Inflammatory macrophage (primary cell): ENCODE data around the gene KIAA2012.
A peak's percentile ranks its signal among the peaks of the same experiment; 100 is the strongest.

ENCODE experiments used
- DNase-seq, 2 donors: peaks; one replicate each; pipeline ENCODE4 v3.0.0-alpha.2; 2020 to 2022

KIAA2012 gene

GRCh38 chr2:202088777-202089176, 15.7 kb downstream of the KIAA2012 start:
- DNase-seq = no peak

GRCh38 chr2:202090530-202090929, 17.5 kb downstream of the KIAA2012 start:
- DNase-seq = no peak

GRCh38 chr2:202091476-202091875, 18.4 kb downstream of the KIAA2012 start:
- peak; percentile 68 to 80 for DNase-seq

DNA sequence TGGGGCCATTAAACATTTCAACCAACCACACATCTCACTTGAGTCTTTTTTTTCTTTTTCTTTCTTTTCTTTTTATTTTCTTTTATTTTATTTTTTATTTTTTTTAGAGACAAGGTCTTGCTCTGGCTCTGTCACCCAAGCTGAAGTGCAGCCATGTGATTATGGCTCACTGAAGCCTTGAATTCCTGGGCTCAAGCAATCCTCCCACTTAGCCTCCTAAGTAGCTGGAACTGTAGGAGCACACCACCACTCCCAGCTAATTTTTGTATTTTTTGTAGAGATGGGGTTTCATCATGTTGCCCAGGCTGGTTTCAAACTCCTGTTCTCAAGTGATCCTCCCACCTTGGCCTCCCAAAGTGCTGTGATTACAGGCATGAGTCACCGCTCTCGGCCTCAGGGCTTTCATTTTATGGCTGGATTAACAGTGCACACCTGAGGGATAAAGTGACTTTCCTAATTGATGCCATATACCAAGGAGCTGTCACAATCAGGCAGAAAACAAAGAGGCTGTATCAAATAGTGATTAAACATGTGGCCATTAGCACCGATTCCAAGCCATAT, 21.5 kb downstream of the KIAA2012 start:
- DNase-seq = peak; percentile 24 to 61

GRCh38 chr2:202095235-202095634, 22.2 kb downstream of the KIAA2012 start:
- no peak for DNase-seq

DNA sequence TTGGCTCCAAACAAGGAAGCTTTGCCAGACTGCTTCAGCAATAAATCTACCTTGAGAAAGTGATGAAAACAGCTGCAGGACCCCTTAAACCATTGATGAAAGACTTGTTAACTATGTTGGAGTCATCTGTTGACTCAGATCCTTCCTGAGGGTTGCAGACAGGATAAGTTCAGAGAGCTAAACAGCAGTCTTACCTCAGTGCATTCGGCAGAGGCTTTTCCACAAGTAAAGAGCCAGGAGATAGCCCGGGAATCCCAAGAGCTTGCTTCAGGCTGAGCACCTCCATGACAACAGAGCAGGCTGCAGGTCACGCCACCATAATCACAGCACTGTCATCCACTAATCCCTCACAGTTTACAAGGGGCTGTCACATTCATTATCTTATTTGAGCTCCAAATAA, 23.7 kb downstream of the KIAA2012 start:
- no peak for DNase-seq

GRCh38 chr2:202098291-202098690, 25.2 kb downstream of the KIAA2012 start:
- peak; percentile 62 to 82 for DNase-seq

GRCh38 chr2:202099515-202099914, 26.5 kb downstream of the KIAA2012 start:
- no peak for DNase-seq

GRCh38 chr2:202100176-202100575, 27.1 kb downstream of the KIAA2012 start:
- DNase-seq = no peak

DNA sequence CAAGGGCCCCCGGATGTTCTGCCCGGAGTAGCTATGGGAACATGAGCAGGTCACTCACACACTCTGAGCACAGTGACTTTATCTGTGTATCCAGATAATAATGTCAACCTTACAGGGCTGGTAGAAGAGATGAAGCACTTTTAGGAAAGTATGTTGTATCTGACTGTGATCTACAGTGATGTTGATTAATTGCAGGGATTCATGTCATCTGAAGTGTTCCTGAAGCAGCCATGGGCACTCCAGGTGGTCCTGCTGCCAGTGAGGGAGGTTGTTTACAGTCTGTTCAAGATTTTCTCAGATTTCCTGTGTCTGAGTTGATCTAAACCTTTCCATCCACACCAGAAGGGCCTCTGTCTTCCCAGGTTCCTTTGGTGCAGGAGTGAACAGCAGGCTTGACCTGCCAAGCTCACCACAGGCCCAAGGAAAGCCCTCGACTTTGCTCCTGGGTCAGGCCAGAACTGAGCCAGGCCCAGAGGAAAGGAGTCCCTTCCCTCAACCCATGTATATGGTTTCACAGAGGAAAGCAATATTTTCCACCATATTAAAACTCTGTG, 28.0 kb downstream of the KIAA2012 start:
- no peak for DNase-seq

- no peak for DNase-seq
These were observed 29.5 kb downstream of the KIAA2012 start for GRCh38 chr2:202102425-202103000.

DNA sequence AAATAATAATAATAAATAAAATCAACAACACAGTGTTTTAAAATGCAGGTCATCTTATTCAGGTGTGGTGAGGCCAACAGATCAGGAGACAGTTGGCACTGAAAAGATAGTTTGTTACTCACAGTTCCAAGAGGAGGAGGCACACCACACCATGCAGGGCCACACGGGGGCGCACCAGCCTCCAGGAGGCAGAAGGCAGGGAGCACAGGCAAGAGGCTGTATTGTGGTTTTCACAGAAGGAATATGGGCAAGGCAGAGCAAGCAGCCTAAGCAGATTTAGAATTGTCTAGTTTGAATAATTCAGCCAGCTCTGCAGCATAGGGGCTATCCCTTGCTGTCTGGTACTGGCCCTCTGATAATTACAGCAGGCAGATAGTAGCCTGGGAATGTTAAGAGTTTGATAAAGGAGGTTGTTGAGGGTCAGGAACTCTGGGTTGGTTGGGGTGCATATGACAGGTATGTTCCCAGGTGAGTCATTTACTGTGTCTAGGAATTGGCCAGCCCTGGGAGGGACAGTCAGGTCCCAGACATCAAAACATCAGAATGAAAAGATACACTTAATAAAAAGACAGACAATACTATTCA, 31.3 kb downstream of the KIAA2012 start:
- peak; percentile 71 to 82 for DNase-seq

- no peak for DNase-seq
These were observed 32.0 kb downstream of the KIAA2012 start for GRCh38 chr2:202105025-202105424.

GRCh38 chr2:202108345-202108744, 35.3 kb downstream of the KIAA2012 start:
- no peak for DNase-seq

DNA sequence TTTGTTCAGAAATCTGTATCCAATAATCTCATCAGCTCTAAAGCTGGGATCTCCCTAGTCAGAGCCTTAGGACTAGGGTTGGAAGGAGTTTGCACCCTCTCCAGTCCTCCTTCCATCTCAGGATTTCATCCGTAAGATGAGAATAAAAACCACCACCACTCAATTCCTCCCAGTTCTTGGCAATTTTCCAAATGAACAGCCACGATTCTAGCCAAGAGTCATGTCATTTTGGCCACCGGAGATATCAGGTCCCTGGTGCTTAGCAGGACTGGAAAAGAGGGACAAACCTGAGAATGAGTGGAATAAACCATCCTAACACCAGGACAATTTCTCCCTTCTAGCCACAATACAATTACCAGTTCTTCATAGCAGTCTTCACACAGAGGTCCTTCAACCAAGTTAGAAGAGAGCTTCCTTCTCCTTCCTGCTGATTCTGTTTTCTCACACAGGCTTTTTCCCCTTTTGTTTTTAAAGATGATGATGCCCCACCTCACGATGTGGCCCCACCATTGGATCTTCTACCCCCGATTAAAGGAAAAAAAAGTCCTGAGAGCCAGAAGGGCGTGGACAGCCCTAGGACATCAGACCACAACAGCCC, 36.2 kb downstream of the KIAA2012 start:
- DNase-seq = no peak

- no peak for DNase-seq
These were observed 36.7 kb downstream of the KIAA2012 start for GRCh38 chr2:202109737-202110184.

- no peak for DNase-seq
These were observed 37.4 kb downstream of the KIAA2012 start for GRCh38 chr2:202110491-202110890.

- DNase-seq = no peak
These were observed 39.0 kb downstream of the KIAA2012 start for GRCh38 chr2:202112041-202112440.

DNA sequence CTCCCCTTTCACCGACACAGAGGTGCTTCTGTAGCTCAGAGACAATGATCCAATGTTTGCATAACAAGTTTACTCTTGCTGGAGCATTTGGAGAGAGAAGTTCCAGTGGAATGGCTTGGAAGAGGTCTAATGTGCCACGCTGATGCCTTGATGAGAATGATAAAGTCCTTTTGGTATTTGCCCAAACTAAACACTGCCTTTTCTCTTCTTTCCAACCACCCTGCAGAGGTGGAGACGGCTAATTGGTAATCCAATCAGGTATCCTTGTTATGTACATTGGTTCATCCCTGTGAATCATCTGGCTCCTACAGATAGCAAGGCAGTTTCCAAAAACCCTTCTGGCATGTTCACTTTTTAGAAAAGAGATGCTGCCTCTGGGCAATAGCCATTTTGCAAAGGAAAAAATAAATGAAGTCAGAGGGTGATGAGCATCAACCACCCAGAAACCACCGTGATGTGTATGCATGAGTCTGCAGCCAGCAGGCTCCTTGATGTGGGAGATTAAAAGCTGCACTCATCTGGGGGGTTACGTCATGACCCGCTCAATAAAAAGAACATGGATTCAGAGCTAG, 40.6 kb downstream of the KIAA2012 start:
- DNase-seq = no peak

GRCh38 chr2:202114291-202114690, 41.2 kb downstream of the KIAA2012 start:
- DNase-seq = no peak

DNA sequence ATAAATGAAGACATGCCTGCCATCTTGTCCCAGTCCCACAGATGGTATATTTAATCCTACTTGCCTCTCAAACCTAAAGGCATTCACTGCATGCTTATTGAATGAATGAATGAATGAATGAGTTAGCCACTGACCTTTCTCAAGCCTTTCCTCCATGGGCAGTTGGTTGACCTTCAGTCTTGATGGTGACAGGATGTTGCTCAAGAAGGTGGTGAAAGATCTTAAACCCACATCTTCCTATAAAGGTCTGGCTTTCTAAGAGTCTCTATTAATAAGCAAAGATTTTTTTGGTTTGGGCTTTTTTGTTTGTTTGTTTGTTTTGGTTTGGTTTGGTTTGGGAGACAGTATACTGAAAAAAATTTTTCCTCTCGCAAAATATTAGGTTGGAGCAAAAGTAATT, 41.7 kb downstream of the KIAA2012 start:
- DNase-seq = peak; percentile 83 to 89

GRCh38 chr2:202115479-202115971, 42.5 kb downstream of the KIAA2012 start:
- peak in 1 of 2 donors; percentile 57 for DNase-seq

DNA sequence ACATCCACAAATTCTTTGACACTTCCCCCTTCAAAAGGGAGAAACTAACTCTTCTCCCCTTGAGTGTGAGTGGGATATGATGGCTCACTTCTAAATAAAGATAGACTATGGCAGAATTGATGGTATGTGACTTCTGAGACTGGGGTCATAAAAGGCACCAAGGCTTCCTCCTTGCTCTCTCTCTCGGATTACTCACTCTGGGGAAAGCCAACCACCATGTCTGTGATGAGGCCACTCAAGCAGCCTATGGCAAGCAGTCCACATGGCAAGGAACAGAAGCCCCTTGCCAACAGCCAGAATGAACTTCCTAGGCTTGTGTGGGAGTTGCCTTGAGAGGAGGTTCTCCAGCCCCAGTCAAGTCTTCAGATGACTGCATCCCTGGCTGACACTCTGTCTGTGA, 43.6 kb downstream of the KIAA2012 start:
- peak; percentile 72 to 85 for DNase-seq
